Activated naive CD8-positive, alpha-beta T cell treated with anti-CD3 and anti-CD28 coated beads, Interleukin-2, amount 10 ng/mL, durations not matched to agents 7 days and 5 days (primary cell): Measurements from ENCODE around the gene TMEM170A. TPM values are rescaled to one million over a fixed set of nuclear protein-coding genes. Genes with fewer than 3 reads are reported as not detected.

ENCODE experiments used
- total RNA-seq, 2 experiments: library from RNA; stranded (reverse); gene quantifications; one replicate each; pipeline ENCODE4 v1.2.3, GENCODE V29; 2021

The TMEM170A gene
- total RNA-seq, 2 experiments from 2014 or later, result 37.3 to 38.9 TPM

Other genes with a start within 250 kb of the TMEM170A start
- gene CTRB1, start 245.7 kb downstream of the TMEM170A start, total RNA-seq, result not detected
- gene BCAR1, start 213.1 kb downstream of the TMEM170A start, total RNA-seq, result not detected
- 10 to 100 TPM; 47.8 to 49.4 TPM for gene CFDP1, start 31.2 kb downstream of the TMEM170A start, total RNA-seq
- under 1 TPM in 1 of 2 experiments, not detected in 1; 0.06 TPM for gene CHST6, start 30.8 kb upstream of the TMEM170A start, total RNA-seq
- not detected for gene CHST5, start 71.4 kb upstream of the TMEM170A start, total RNA-seq
- gene TMEM231, start 91.6 kb upstream of the TMEM170A start, total RNA-seq, result 1 to 10 TPM; 2.8 to 3.4 TPM
- 10 to 100 TPM; 71.6 to 72.9 TPM for gene GABARAPL2, start 101.7 kb upstream of the TMEM170A start, total RNA-seq
- gene ADAT1, start 158.6 kb upstream of the TMEM170A start, total RNA-seq, result 10 to 100 TPM; 66.1 to 72.1 TPM
- 100 to 1,000 TPM; 173 to 175 TPM for gene KARS1, start 183.0 kb upstream of the TMEM170A start, total RNA-seq
- 10 to 100 TPM; 78.6 to 79.4 TPM for gene TERF2IP, start 183.1 kb upstream of the TMEM170A start, total RNA-seq
- gene CPHXL2, start 212.3 kb upstream of the TMEM170A start, total RNA-seq, result not detected
- gene DUXB, start 236.8 kb upstream of the TMEM170A start, total RNA-seq, result not detected